CMK (cell line): Measurements from ENCODE around the gene LDB3.

Source experiments
- DNase-seq: peaks from one replicate; pipeline ENCODE4 v3.0.0-alpha.2; 2010; ENCODE audit warnings: low read depth

Gene LDB3

GRCh38 chr10:86685893-86686632 is 17.8 kb downstream of the LDB3 start:
- no peak for DNase-seq

DNA sequence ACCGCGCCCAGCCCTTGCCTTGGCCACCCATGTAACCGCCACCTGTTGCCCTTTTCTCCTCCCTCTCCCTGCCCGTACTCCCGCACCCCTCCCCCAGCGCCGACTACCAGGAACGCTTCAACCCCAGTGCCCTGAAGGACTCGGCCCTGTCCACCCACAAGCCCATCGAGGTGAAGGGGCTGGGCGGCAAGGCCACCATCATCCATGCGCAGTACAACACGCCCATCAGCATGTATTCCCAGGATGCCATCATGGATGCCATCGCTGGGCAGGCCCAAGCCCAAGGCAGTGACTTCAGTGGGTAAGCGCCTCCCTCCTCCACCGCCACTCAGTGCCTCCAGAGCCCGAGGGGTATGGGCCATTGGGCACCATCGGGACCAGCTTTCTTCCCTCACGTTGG is 18.7 kb downstream of the LDB3 start:
- no peak for DNase-seq

- no peak for DNase-seq
These were observed 19.4 kb downstream of the LDB3 start for GRCh38 chr10:86687750-86688149.

DNA sequence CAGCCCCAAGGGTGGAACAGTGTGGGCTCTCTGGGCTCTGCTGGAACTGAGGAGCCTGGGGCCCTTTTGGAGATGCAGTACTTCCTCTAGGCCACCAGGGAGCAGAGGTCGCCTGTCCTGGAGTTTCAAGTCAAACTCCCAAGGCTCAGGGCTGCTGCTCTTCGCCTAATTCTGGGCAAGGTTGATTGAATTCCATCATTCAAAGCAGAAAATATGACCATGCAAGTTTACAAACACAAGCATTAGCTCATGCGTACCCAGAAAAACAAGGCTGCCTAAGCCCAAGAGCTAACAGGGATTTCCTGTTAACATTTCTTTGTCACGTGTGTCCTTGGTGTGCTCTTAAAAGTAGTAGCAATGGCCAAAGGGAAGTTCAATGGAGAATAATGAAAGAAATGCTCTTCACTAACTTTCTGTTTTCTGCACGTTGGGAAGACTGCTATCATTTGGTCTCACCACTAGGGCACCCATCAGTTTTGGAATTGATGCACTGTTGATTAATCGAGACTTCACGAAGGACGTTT is 20.1 kb downstream of the LDB3 start:
- no peak for DNase-seq

DNA sequence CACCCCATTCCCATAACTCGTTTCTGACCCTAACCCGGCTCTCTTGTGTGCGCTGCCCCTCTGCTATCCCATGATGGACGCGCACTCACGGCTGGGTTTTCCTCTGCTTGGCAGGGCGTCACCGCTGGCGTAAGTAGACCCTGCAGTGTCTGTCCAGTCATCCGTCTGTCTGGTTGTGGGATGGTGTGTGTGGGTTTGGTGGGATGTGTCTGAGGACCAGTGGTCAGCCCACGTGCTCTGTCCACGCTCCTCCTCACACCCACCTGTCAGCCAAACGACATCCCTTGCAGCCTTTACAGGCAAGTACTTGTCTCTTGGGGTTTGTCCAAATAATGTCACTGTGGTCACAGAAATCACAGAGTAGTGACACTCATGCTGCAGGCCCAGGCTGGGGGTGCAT is 20.8 kb downstream of the LDB3 start:
- no peak for DNase-seq

GRCh38 chr10:86690231-86690630 is 21.9 kb downstream of the LDB3 start:
- DNase-seq, result no peak

DNA sequence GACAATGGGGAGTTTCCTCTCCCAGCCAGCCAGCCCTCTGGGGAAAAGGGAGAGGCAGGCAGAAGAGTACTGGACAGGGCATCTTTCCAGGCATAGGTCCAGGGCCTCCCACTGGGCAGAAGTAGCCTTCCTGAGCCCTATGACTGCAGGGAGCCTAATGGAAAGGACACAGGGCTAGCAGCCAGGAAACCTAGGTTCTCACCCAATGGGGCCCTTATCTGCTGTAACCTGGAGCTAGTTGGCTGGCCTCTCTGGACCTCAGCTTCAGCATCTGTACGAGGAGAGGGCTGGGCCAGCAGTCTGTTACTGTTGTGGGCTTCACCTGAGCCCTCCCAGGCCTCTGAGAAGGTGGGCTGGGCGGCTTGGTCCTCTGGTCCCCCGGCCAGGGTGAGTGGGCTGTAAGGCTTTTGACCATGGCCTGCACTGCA is 22.4 kb downstream of the LDB3 start:
- no peak for DNase-seq

- DNase-seq, result no peak
These were observed 23.2 kb downstream of the LDB3 start for GRCh38 chr10:86691333-86692022.

DNA sequence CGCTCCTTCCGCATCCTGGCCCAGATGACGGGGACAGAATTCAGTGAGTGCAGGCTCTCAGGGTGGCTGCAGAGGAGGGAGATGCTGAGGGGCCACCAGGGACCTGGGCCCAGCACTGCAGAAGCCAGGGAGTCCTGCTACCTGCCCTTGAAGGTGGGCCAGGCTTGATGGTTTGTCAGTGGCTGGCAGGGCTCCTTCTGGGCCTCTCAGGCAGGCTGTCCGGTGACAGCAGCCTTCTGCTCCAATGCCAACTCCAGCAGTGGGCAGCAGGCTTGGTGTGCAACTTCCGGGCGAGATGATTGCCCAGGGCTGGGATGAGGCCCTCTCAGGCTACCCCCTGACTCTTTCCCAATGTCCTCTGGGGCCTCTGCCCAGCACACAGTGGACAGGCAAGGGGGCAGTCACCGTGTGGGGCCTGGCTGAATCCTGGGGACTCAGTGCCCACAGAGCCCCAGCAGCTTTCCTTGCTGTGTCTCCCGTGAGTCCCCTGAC is 23.8 kb downstream of the LDB3 start:
- no peak for DNase-seq

- DNase-seq, result no peak
These were observed 24.4 kb downstream of the LDB3 start for GRCh38 chr10:86692664-86693063.

DNA sequence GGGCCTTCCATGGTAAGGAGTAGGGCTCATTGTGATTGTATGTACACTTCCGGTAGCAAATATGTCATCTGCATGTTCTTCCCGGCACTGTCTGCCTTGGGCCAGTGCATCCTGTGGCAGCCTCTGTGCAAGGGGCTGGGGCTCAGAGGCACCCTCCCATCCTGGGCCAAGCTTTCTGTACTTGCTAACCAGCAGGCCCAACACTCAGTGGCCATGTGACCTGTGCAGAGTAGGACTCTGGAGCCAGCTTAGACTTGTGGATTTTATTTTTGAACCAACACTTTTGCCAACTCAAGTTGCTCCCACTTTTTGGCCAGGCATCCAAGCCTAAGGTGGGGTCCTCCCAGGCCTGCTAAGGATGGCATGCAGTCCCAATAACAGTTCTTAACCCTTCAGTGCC is 25.0 kb downstream of the LDB3 start:
- DNase-seq, result no peak

GRCh38 chr10:86693721-86694369 is 25.5 kb downstream of the LDB3 start:
- DNase-seq, result no peak

DNA sequence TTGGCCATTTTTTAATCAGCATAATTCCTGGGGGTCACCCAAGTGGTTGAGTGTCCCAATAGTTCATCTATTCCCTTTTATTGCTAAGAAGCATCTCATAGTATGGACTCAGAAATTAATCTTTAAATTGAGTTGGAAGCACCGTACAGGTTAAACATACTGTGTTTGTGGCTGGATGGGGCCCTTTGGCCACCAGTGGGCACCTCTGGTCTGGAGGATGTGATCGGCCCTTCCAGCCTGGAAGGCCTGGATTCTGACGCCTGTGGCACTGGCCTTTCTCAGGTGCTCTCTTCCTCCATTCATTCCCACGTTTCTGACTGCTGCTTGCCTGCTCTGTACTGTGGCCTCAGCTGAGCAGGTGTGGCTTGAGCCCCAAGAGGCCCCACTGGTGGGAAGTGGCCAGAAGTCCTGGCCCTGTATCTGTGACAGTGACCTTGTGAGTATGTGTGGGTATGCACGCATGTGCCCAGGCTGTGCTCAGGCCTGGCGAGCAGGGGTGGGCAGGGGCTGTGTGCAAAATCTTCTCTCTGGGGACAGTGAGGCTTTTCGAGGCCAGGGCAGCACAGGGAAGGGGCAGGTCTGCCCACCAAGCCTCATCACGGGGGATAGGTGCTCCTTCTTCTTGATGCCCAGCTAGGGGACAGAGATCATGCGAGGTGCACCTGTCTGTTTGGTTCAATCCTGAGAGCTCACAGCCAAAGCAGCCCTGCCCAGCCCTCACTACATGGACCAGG is 30.1 kb downstream of the LDB3 start:
- no peak for DNase-seq

GRCh38 chr10:86699125-86699524 is 30.8 kb downstream of the LDB3 start:
- DNase-seq, result no peak

- DNase-seq, result no peak
These were observed 31.2 kb downstream of the LDB3 start for GRCh38 chr10:86699541-86699940.

DNA sequence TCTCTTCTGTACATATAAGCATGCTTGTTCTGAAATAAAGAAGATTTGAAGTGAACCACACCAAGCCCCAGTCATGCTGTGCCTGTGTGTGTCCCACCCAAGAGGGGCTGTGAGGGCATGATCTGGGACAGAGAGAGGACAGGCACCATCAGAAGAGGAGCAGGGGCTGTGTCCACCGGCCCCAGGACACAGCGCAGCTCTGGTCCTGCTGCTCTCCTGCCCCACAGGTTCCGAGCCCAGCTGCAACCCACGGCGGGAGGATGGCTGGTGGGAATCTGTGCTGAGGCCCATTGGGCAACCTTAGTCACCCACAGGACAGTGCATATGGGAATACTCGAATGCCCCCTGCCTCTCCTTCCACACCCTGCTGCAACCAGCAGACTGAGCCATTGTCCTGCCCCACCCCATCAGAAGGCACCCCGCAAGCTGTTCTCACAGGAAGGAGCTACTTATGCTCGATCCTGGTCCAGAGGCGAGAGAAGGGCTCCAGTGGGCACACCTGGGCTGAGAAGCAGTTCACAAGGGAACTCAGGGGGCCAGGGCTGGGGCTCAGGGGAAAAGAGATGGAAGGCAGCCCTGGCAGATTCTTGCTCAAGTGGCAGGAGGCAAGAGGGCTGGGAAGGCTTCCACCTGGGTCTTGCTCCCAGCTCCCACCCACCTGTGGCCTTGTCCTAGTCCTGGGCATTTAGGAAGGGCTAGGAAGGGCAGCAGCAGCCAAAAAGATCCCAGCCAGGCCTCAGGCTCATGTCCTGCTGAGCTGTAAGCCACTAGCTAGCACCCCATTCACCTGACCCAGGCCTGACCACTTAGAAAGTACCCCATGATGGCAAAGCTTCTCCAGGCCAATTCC is 31.9 kb downstream of the LDB3 start:
- no peak for DNase-seq

- no peak for DNase-seq
These were observed 32.7 kb downstream of the LDB3 start for GRCh38 chr10:86700851-86701617.

DNA sequence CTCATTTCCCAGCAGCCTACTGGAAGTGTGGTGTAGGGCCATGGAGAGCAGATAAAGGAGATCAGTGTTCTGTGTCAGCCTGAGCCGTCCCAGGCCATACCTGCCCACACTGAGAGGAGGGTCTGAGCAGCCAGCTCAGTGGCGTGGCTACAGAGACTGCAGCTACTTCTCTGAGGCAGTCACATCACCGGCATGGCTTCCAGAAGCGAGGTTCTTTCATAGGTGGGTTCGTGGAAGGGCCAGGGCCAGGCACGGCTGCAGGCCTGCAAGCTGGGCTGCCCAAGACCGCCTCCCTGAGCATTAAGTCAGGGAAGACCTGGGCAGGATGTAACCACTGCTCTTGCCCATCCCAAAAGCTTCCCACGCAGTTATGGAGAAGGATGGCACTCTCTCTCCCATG is 34.9 kb downstream of the LDB3 start:
- no peak for DNase-seq

- DNase-seq, result no peak
These were observed 36.8 kb downstream of the LDB3 start for GRCh38 chr10:86705139-86705538.

GRCh38 chr10:86705905-86706304 is 37.6 kb downstream of the LDB3 start:
- no peak for DNase-seq
